ENCODE data around the gene OSTC. TPM values are rescaled to one million over a fixed set of nuclear protein-coding genes. Genes with fewer than 3 reads are reported as not detected.

The OSTC gene
- total RNA-seq, 4 donors from 2014 or later = 54.9 to 109 (median 80.8) TPM

DNA sequence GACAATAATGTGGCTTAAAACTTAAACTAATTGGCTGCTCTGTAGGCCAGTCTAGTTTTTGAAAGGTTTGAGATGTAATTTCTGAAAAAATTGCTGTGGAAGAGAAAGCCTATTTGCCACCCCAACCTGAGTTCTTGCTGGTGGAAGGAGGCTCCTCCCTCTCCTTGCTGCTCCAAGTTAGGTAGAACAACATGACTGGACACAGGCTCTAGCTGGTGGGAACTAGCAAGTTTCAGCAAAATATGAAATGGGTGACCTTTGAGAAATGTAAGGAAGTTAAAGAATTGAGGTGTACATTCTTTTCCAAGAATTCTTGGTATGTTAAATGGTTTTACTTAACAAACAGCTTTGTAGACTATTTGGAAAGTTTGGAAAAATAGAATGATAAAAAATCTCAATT, 22.0 kb upstream of the OSTC start:
- TF ChIP-seq, protein P1, sequence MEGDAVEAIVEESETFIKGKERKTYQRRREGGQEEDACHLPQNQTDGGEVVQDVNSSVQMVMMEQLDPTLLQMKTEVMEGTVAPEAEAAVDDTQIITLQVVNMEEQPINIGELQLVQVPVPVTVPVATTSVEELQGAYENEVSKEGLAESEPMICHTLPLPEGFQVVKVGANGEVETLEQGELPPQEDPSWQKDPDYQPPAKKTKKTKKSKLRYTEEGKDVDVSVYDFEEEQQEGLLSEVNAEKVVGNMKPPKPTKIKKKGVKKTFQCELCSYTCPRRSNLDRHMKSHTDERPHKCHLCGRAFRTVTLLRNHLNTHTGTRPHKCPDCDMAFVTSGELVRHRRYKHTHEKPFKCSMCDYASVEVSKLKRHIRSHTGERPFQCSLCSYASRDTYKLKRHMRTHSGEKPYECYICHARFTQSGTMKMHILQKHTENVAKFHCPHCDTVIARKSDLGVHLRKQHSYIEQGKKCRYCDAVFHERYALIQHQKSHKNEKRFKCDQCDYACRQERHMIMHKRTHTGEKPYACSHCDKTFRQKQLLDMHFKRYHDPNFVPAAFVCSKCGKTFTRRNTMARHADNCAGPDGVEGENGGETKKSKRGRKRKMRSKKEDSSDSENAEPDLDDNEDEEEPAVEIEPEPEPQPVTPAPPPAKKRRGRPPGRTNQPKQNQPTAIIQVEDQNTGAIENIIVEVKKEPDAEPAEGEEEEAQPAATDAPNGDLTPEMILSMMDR (IDR thresholded peaks at IDR 0.05) = no peak
- TF ChIP-seq POLR2A (IDR thresholded peaks at IDR 0.05) = no peak
- peaks cover under 1 to 13% (median under 1%) of the 10 kb centered on the region in 3 donors for H3K4me1 ChIP-seq
- H3K4me3 ChIP-seq = no peak overlapping the region
- H3K27me3 ChIP-seq = no peaks in the 10 kb centered on the region
- intact Hi-C loops (cut with DNase I) = no loop called here
- no peak overlapping the region for H3K27ac ChIP-seq
- no peak for DNase-seq
- H3K9me3 ChIP-seq = no peaks in the 10 kb centered on the region
- H3K36me3 ChIP-seq = peaks cover 27 to 99% (median 53%) of the 10 kb centered on the region in 3 donors

DNA sequence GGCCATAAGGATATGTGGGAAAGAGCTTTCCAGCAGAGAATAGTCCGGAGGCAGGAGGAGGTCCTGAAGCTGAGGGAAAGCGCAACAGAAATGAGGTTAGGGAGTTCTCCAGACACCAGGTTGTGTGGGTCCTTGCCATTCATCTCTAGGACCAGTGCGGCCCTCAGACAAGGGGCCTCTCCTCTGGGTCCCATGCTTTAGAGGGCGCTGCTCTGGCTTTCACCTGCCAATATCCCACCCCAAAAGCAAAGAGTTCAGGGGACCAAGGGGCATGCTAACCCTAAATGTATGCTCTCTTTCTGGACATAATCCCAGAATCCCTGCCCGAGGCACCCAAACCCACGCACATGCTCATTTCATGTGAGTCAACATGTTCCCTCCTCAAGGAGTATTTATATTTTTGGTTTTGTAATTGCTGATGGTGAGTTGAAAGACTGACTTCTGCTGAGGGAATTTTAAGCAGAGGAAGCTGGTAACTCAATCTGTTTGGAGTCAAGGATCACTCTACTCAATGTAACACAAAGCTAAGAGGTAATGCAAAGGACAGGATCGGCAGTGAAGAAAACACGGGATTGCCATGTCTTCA, 15.2 kb upstream of the OSTC start:
- H3K36me3 ChIP-seq = peaks cover 0 to 58% (median 7%) of the 10 kb centered on the region in 3 donors
- 74 to 92% methylated on average over 6 to 8 of the region's 8 CpGs for WGBS, 2 donors
- TF ChIP-seq, protein P1 (IDR thresholded peaks at IDR 0.05) = no peak
- no peak for TF ChIP-seq POLR2A (IDR thresholded peaks at IDR 0.05)

DNA sequence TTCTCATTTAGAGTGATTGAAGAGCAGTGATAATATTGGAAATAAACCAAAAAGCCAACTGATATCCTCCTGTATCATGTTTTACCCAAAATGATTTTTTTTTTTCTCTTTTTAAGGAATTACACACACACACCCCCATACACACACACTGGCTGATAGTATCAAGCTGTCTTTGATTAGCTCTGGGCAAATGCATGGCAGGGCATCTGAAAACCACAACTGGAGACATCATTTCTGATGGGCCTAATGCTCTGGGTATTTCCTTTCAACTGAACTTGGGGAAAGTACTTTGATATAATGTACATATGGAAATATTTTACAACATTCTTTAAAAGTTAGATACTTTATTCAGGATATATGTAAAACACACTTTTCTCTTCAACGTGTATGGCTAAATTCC, 14.2 kb upstream of the OSTC start:
- Histone ChIP-seq H3K9me3 (no peaks in the 10 kb centered on the region), H3K4me1 (no peaks in the 10 kb centered on the region), H3K36me3 (peaks cover 0 to 47% (median 0%) of the 10 kb centered on the region in 3 donors), H3K4me3 (no peak overlapping the region), H3K27ac (no peak overlapping the region), H3K27me3 (no peaks in the 10 kb centered on the region)
- WGBS, 2 donors = 74 to 87% methylated on average over 1 of the region's 1 CpG
- intact Hi-C loops (cut with DNase I) = no loop called here
- TF ChIP-seq POLR2A (IDR thresholded peaks at IDR 0.05) = no peak
- TF ChIP-seq, protein P1 (IDR thresholded peaks at IDR 0.05) = no peak
- no peak for DNase-seq

More for the DNA sequence above, 15.2 kb upstream of the OSTC start:
- H3K27me3 ChIP-seq = no peaks in the 10 kb centered on the region
- H3K27ac ChIP-seq = no peak overlapping the region
- intact Hi-C loops (cut with DNase I) = no loop called here
- H3K4me3 ChIP-seq = no peak overlapping the region
- no peaks in the 10 kb centered on the region for H3K9me3 ChIP-seq
- H3K4me1 ChIP-seq = no peaks in the 10 kb centered on the region
- DNase-seq = no peak

DNA sequence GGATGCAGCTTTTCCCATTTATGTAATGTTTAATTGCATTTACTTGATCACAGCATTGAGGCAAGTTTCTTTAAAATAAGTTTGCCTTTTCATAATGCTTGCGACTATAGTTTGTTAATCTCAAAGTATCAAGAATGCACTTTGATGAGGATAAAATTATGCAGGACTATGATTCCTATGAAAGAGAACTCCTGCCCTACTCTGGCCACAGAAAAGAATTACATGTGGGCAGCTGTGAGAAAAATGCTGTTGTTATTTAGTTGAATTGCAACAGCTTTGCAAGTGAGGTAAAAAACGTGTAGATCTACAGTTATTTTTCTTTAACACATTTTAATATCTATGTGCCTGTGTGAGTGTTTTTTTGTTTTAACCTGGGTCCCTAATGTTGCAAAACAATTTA, 12.5 kb upstream of the OSTC start:
- no peak overlapping the region for H3K27ac ChIP-seq
- H3K4me1 ChIP-seq = no peaks in the 10 kb centered on the region
- WGBS, 2 donors = 56 to 58% methylated on average over 2 of the region's 2 CpGs
- no peaks in the 10 kb centered on the region for H3K9me3 ChIP-seq
- intact Hi-C loops (cut with DNase I) = no loop called here
- no peak overlapping the region for H3K4me3 ChIP-seq
- peaks cover 0 to 32% (median 0%) of the 10 kb centered on the region in 3 donors for H3K36me3 ChIP-seq
- no peaks in the 10 kb centered on the region for H3K27me3 ChIP-seq
- TF ChIP-seq, protein P1 (IDR thresholded peaks at IDR 0.05) = no peak
- TF ChIP-seq POLR2A (IDR thresholded peaks at IDR 0.05) = no peak
- DNase-seq = no peak

DNA sequence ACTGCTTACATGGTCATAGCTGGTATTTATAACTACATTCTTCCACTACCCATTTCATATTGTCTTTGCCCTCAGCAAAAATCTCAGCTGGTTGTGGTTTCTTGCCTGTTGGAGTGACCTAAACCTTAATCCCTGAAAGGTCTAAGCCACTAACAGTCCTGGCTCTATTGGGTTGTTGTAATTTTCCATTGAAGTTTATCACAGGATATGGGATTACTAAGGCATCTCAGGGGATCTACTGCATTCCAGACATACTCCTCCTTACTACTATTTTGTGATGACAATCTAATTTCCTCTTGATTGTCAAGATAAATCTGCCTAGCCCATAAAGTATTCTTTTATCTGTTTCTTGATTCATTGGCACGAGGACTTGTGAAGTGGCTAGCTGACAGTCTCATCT, 6.2 kb upstream of the OSTC start:
- H3K27me3 ChIP-seq = no peaks in the 10 kb centered on the region
- intact Hi-C loops (cut with DNase I) = no loop called here
- H3K9me3 ChIP-seq = no peaks in the 10 kb centered on the region
- H3K4me3 ChIP-seq = no peak overlapping the region
- H3K36me3 ChIP-seq = no peaks in the 10 kb centered on the region
- 86 to 95% methylated on average over 1 of the region's 1 CpG for WGBS, 2 donors
- no peak for TF ChIP-seq POLR2A (IDR thresholded peaks at IDR 0.05)
- TF ChIP-seq, protein P1 (IDR thresholded peaks at IDR 0.05) = no peak
- no peak for DNase-seq
- H3K27ac ChIP-seq = no peak overlapping the region
- no peaks in the 10 kb centered on the region for H3K4me1 ChIP-seq
